GM21447 (cell line): ENCODE results near the gene CHRNA10.

Experiments used
- ATAC-seq: cut with Tn5 transposase; IDR thresholded peaks from one replicate; pipeline ENCODE4 v1.9.1; 2021; ENCODE audit not compliant: unreplicated experiment

The CHRNA10 gene

GRCh38 chr11:3637201-3637600, 34.0 kb downstream of the CHRNA10 start:
- ATAC-seq, result no peak

GRCh38 chr11:3635641-3636375, 35.4 kb downstream of the CHRNA10 start:
- no peak for ATAC-seq

DNA sequence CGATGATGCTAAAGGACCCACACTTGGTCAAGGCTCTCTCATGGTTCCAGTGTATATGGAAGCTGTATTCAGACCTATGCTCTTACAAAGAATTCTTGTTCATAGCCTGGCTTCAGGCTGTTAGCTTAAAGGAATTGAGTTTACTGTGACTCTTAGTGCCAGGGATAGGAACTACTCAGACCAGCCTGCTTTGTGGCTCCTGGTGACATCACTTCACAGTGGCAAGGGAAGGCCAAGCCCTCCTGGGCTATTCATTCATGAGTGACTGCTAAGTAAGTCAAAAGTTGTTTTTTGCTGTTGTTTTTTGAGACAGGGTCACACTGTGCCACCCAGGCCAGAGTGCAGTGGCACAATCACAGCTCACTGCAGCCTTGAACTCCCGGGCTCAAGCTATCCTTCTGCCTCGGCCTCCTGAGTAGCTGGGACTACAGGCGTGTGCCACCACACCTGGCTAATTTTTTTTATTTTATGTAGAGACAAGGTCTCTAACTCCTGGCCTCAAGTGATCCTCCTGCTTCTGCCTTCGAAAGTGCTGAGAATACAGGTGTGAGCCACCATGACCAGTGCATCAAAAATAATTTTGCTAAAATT, 39.0 kb downstream of the CHRNA10 start:
- ATAC-seq, result no peak

- ATAC-seq, result no peak
Measured at GRCh38 chr11:3631331-3631730, 39.9 kb downstream of the CHRNA10 start.

DNA sequence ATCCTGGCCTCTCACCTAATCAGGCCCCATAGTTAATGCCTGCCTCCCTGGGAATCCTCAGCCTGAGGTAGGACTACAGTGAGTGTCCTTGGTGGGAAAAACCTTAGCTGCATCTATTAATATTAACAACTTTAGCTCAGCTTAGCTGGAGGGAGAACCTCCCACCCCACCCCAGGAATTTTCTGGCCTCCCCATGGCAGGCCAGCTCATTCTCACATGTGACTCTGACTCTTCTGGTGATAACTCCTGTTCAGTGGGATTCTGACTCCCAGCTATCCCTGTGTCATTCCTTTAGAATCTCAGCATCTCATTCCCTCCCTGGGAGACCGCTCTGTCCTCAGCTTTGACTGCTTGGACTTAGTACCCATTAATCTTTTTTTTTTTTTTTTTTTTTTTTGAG, 43.9 kb downstream of the CHRNA10 start:
- ATAC-seq, result no peak

DNA sequence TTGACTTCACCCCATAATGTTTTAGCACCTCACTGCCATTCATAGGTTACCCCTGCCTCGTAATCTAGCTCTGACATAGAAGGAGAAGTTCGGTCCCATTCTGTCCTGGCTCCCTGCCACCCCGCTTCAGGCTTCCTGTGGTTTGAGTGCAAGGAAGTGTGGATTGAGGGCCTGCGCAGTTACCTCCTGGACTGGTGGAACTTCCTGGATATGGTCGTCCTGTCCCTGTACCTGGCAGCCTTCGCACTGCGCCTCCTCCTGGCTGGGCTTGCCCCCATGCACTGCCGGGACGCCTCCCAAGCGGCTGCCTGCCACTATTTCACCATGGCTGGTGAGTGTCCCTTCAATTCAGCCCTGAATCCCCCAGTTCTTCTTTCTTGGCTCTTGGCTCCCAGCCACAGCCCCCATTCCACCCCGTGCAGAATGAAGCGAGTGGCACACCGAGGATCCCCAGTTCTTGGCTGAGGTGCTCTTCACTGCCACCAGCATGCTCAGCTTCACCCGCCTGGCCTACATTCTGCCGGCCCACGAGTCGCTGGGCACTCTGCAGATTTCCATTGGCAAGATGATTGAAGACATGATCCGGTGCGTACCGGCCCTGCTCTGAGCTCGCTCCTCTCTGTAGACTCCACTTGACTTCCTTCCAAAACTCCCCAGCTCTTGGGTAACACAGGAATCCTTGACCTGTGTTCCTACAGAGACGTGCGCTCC, 44.8 kb downstream of the CHRNA10 start:
- no peak for ATAC-seq

DNA sequence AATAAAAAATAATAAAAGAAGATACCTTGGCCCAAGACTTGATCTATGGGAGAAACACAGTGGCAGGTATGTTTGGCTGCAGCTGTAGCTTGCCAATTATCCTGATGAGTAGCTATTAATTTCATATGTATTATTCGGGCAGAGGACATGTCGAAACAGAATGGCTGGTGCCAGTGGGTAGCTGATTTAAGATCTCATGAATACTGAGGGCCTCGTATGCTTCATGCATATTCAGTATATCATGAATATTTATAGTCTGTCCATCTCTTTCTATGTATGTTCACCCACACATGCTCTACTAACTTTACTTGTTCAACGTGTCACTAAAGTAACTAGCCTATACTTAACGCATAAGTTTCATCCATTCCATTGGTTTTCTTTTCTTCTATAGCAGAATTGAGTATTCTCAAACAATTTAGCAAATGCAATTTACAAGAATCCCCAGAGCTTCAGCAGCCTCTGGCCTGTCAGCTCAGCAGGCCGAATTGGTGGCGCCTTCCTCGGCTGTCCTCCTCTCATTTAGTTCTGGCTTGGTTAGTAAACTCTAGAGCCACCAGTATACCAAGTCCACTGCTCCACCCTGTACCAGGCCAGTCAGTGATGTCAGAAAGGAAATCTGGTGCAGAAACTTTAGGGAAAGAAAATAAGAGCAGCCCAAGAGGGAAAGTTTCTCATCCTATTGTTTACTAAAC, 47.3 kb downstream of the CHRNA10 start:
- ATAC-seq, result no peak

DNA sequence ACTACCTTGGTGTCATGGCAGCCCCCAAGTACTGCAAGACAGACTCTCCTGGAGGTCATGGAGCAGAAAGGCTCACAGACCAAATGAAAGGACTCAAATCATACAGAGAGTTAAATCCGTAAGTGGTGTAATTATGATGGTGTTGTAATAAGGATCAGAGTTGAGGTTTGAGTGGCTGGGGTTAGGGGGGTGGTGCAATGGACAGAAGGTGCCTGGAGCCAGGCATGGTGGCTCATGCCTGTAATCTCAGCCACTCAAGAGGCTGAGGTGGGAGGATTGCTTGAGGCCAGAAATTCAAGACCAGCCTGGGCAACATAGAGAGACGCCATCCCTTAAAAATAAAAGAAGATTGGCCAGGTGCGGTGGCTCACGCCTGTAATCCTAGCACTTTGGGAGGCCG, 48.1 kb downstream of the CHRNA10 start:
- ATAC-seq, result no peak

GRCh38 chr11:3622521-3622920, 48.7 kb downstream of the CHRNA10 start:
- ATAC-seq, result no peak

GRCh38 chr11:3617990-3618389, 53.2 kb downstream of the CHRNA10 start:
- no peak for ATAC-seq

- no peak for ATAC-seq
Measured at GRCh38 chr11:3616721-3617460, 54.3 kb downstream of the CHRNA10 start.

DNA sequence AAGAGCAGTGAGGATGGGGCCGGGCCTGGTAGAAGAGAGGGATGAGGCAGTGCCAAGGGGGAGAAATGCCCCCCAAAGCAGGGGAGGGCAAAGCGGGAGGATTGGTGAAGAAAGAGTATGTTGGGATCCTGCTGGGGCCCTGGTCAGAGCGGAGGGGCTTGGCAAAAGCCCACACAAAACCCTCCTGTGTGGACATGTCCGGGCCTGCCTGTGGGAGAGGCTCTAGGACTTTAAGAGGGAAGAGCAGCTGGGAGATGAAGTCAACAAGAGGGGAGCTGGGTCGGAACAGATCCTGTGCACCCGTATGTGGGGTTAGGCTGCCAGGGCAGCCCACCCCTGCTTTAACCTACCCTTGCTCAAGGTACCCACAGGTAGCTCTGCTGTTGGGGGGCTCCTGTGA, 55.2 kb downstream of the CHRNA10 start:
- no peak for ATAC-seq
